Endothelial cell of umbilical vein (primary cell): ENCODE data around the gene CPED1. TPM values are rescaled to one million over a fixed set of nuclear protein-coding genes. Genes with fewer than 3 reads are reported as not detected.

ENCODE experiments used
- BruUV-seq: library from RNA; stranded (reverse); fragments of 400-500 nt; replicated peaks from 2 replicates; lab custom pipeline; 2021; lab: Mats Ljungman, UMichigan
- CTCF ChIA-PET: fragments of 300-600, 350-600 bp; sonication (Branson Sonifier 250); formaldehyde crosslinking; loops from one replicate; lab custom pipeline; 2021; ENCODE audit warnings: antibody characterized with exemption, inconsistent platforms; lab: Charles Lee
- POLR2A ChIA-PET: fragments of 300-600, 350-600 bp; sonication (Branson Sonifier 250); formaldehyde crosslinking; loops from one replicate; lab custom pipeline; 2021; ENCODE audit warnings: antibody characterized with exemption, inconsistent platforms; lab: Charles Lee
- DNase-seq: peaks from one replicate; pipeline ENCODE4 v3.0.0-alpha.2; 2011; ENCODE audit warnings: low read depth, low spot score
- FAIRE-seq: peaks from 2 replicates; lab custom pipeline; 2011; peaks lifted over from hg19 to GRCh38; lab: Jason Lieb, UNC
- H2AFZ ChIP-seq: 2 replicates; pipeline ENCODE4 v1.6.0; 2012; ENCODE audit warnings: low read depth, low read length, control low read depth, inconsistent platforms
- H3K27ac ChIP-seq: 2 replicates; pipeline ENCODE4 v1.5.1; 2011; ENCODE audit warnings: low read depth, mild to moderate bottlenecking, control low read depth, low read length, moderate library complexity; ENCODE audit not compliant: insufficient read depth
- H3K27me3 ChIP-seq, 2 experiments: 2 replicates each; pipeline versions ENCODE4 v1.6.0 to v1.6.1; 2011; ENCODE audit warnings: low read length in 2 of 2, mixed read lengths in 1 of 2; ENCODE audit not compliant: control insufficient read depth in 2 of 2, insufficient read depth in 2 of 2
- H3K36me3 ChIP-seq, 2 experiments: 2 replicates in 1 of 2; 3 replicates in 1 of 2; pipeline ENCODE4 v1.5.1; 2011; ENCODE audit warnings: low read length in 2 of 2, mild to moderate bottlenecking in 1 of 2, moderate library complexity in 1 of 2; ENCODE audit not compliant: control insufficient read depth in 2 of 2, insufficient read depth in 2 of 2; ENCODE audit errors: extremely low read depth in 1 of 2
- H3K4me1 ChIP-seq: 3 replicates; pipeline ENCODE4 v1.5.1; 2011; ENCODE audit warnings: mild to moderate bottlenecking, low read length; ENCODE audit not compliant: control insufficient read depth, insufficient read depth; ENCODE audit errors: extremely low read depth
- H3K4me2 ChIP-seq: 2 replicates; pipeline ENCODE4 v1.6.1; 2011; ENCODE audit warnings: low read length, control low read depth, mixed read lengths; ENCODE audit not compliant: insufficient read depth
- H3K4me3 ChIP-seq, 3 experiments: fragments of 200-600 bp in 1 of 3; sonication (generic), shearing (Covaris generic) in 1 of 3; replicated peaks in 1 of 3; 2 replicates each; pipeline ENCODE4 v1.5.1; 2011 to 2016; ENCODE audit warnings: control low read depth in 3 of 3, low read length in 3 of 3, mild to moderate bottlenecking in 2 of 3, inconsistent platforms in 1 of 3, low read depth in 1 of 3, moderate library complexity in 1 of 3; ENCODE audit not compliant: insufficient read depth in 1 of 3
- H3K79me2 ChIP-seq: 2 replicates; pipeline ENCODE4 v1.6.0; 2012; ENCODE audit warnings: low read length, inconsistent platforms; ENCODE audit not compliant: control insufficient read depth, insufficient read depth
- H3K9ac ChIP-seq: replicated peaks from 2 replicates; pipeline ENCODE3; 2011; ENCODE audit warnings: low read length, control low read depth; ENCODE audit not compliant: insufficient read depth; ENCODE audit errors: extremely low read depth
- H3K9me1 ChIP-seq: replicated peaks from 3 replicates; pipeline ENCODE4 v1.6.0; 2011; ENCODE audit warnings: mild to moderate bottlenecking, low read length; ENCODE audit not compliant: control insufficient read depth, insufficient read depth; ENCODE audit errors: extremely low read depth
- H3K9me3 ChIP-seq: replicated peaks from 2 replicates; pipeline ENCODE4 v1.5.1; 2012; ENCODE audit warnings: low read length, inconsistent platforms; ENCODE audit not compliant: control insufficient read depth, insufficient read depth
- H4K20me1 ChIP-seq: replicated peaks from 2 replicates; pipeline ENCODE3; 2011; ENCODE audit warnings: mild to moderate bottlenecking, low read length; ENCODE audit not compliant: control insufficient read depth, insufficient read depth; ENCODE audit errors: extremely low read depth
- CTCF ChIP-seq, 2 donors: IDR thresholded peaks; 1 replicate in 1 of 2; 2 replicates in 1 of 2; pipeline ENCODE4 v1.5.1; 2011; ENCODE audit warnings: low read length in 2 of 2, mild to moderate bottlenecking in 2 of 2, moderate library complexity in 2 of 2, control low read depth in 1 of 2, inconsistent platforms in 1 of 2, low read depth in 1 of 2; ENCODE audit not compliant: insufficient read depth in 1 of 2; ENCODE audit errors: extremely low read depth in 1 of 2
- EZH2 ChIP-seq: IDR thresholded peaks from 2 replicates; pipeline ENCODE4 v1.6.1; 2012; ENCODE audit warnings: borderline replicate concordance, low read depth, mild to moderate bottlenecking, moderate library complexity, low read length, inconsistent platforms; ENCODE audit not compliant: severe bottlenecking
- FOS ChIP-seq: IDR thresholded peaks from 2 replicates; pipeline ENCODE4 v1.6.1; 2011; ENCODE audit warnings: mild to moderate bottlenecking, low read length, moderate library complexity, borderline replicate concordance; ENCODE audit not compliant: insufficient read depth
- GATA2 ChIP-seq: IDR thresholded peaks from 2 replicates; pipeline ENCODE4 v1.7.0; 2011; ENCODE audit warnings: low read depth, mild to moderate bottlenecking, moderate library complexity, mixed read lengths, low read length; ENCODE audit not compliant: insufficient read length, insufficient read depth
- JUN ChIP-seq: IDR thresholded peaks from 2 replicates; pipeline ENCODE4 v1.6.1; 2011; ENCODE audit warnings: borderline replicate concordance, low read depth; ENCODE audit not compliant: insufficient read length, insufficient read depth
- MAX ChIP-seq: IDR thresholded peaks from 2 replicates; pipeline ENCODE4 v1.6.1; 2011; ENCODE audit not compliant: insufficient read depth, insufficient read length
- MYC ChIP-seq: IDR thresholded peaks from one replicate; pipeline ENCODE4 v1.6.1; 2011; ENCODE audit warnings: mild to moderate bottlenecking, low read depth, low read length
- POLR2A ChIP-seq: IDR thresholded peaks from 2 replicates; pipeline ENCODE4 v1.6.1; 2012; ENCODE audit warnings: low read depth, mild to moderate bottlenecking, control low read depth, low read length
- POLR2AphosphoS5 ChIP-seq: IDR thresholded peaks from 2 replicates; pipeline ENCODE4 v1.6.1; 2012; ENCODE audit warnings: low read depth, mild to moderate bottlenecking, control low read depth, low read length, moderate library complexity; ENCODE audit not compliant: insufficient read depth
- dilution Hi-C: fragments of 300-500 bp; cut with MboI; formaldehyde crosslinking; loops from one replicate; pipeline ENCODE4 v1.15.0; 2019; ENCODE audit warnings: low sequenced_read_pairs; ENCODE audit not compliant: extremely low pct_ligation_motif_present
- intact Hi-C: fragments of 100-400 bp; cut with micrococcal nuclease; formaldehyde crosslinking; loops from one replicate; pipeline ENCODE4 v1.10.0; 2022
- polyA plus RNA-seq, 4 experiments: library from polyadenylated mRNA; depleted of rRNA in 3 of 4; stranded (reverse) in 3 of 4; unstranded in 1 of 4; fragments of >200 nt; gene quantifications; 2 replicates each; pipeline versions ENCODE4 v1.2.1 to v1.2.3, GENCODE V29; 2011 to 2012; ENCODE audit warnings: missing spikeins in 1 of 4
- total RNA-seq: library from RNA; stranded (reverse); gene quantifications from 2 replicates; pipeline ENCODE4 v1.2.3, GENCODE V29; 2021

The CPED1 gene
- total and polyA plus RNA-seq, 2 donors (not counting 3 experiments of a cell fraction or from before 2014, with no cell fraction given) = 0.22 to 3.0 TPM

- Histone ChIP-seq H3K27ac (no peak overlapping the region), H3K4me1 (peaks cover 39% of the 10 kb centered on the region), H3K36me3 (no peaks in the 10 kb centered on the region), H3K79me2 (peaks cover 14% of the 10 kb centered on the region), H3K4me3 (no peak overlapping the region), H3K9me3 (no peaks in the 10 kb centered on the region), H3K4me2 (no peak overlapping the region), H3K9me1 (no peaks in the 10 kb centered on the region), H3K27me3 (no peaks in the 10 kb centered on the region), H3K9ac (no peak overlapping the region), H4K20me1 (no peaks in the 10 kb centered on the region), H2AFZ (no peak overlapping the region)
- no peak for DNase-seq
- BruUV-seq = no TSS peak
- ChIA-PET CTCF (interaction anchor here (0.8 to 2.3 kb wide), 2 partner anchors 25 to 156 kb away, joined by 3 to 8 read pairs; no protein-coding TSS in a partner anchor), POLR2A (no interaction called here)
- no peak for TF ChIP-seq GATA2
- TF ChIP-seq EZH2 = no peak
- TF ChIP-seq MAX = no peak
- TF ChIP-seq FOS = no peak
- TF ChIP-seq MYC = no peak
- TF ChIP-seq POLR2AphosphoS5 = no peak
- no peak for TF ChIP-seq CTCF (IDR thresholded peaks at IDR 0.05; ENCODE audit: extremely low read depth in 1 of 2, insufficient read depth in 1 of 2, low read depth in 1 of 2, low read length in 2 of 2)
- TF ChIP-seq POLR2A = no peak
- no peak for TF ChIP-seq JUN
- intact Hi-C loops = loop anchor here (10.0 kb wide), 1 partner anchor 543 kb away; no protein-coding TSS in a partner anchor
- dilution Hi-C loops = no loop called here
- no peak for FAIRE-seq
Observed at GRCh38 chr7:120947980-120948379, 40.5 kb upstream of the CPED1 start.
